ENCODE data around the gene RNU6-9. TPM values are rescaled to one million over a fixed set of nuclear protein-coding genes. Genes with fewer than 3 reads are reported as not detected.

Gene RNU6-9
- total RNA-seq, 2 experiments from 2014 or later: not detected

- H3K4me1 Mint-ChIP-seq (ENCODE audit: low read depth): peaks cover 2% of the 10 kb centered on the region
- intact Hi-C loops (cut with DNase I, micrococcal nuclease): no loop called here
- CTCF ChIA-PET: no interaction called here
Observed at GRCh38 chr19:883661-884211, 9.5 kb upstream of the RNU6-9 start.

DNA sequence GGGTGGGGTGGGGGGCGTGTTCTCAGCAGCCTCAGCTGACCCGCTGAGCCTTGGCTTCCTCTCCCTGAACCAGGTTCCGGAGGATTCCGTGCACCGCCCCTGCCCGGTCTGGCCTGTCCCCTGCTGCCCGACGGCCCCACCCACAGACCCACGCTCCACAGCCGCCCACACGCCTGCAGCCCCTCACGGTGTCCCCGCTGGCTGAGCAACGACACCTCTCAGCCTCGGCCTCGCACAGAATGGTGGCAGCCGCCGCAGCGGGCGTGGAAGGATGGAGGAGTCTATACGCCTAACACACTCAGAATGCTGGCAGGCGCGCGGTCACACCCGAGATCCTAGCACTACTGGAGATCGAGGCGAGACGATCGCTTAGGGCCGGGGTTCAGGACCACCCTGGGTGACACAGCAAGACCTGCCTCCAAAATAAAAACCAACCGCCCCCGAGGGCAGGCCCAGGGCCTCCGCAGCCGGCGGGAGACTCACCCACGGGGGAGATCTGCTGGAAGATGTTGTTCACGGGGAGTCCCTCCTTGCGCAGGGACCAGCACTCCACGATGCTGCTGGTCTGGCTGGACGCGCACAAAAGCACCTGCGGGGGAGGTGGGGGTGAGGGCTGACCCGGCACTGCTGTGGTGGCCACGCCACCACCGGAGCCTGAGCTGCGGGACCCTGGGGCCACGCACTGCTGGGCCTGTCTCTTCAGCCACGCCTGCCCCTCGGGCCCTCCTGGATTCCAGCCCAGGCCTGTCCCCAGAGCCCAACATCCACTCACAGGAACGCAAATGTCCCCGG is 8.7 kb upstream of the RNU6-9 start:
- intact Hi-C loops (cut with DNase I, micrococcal nuclease): no loop called here
- TF ChIP-seq, protein P1, sequence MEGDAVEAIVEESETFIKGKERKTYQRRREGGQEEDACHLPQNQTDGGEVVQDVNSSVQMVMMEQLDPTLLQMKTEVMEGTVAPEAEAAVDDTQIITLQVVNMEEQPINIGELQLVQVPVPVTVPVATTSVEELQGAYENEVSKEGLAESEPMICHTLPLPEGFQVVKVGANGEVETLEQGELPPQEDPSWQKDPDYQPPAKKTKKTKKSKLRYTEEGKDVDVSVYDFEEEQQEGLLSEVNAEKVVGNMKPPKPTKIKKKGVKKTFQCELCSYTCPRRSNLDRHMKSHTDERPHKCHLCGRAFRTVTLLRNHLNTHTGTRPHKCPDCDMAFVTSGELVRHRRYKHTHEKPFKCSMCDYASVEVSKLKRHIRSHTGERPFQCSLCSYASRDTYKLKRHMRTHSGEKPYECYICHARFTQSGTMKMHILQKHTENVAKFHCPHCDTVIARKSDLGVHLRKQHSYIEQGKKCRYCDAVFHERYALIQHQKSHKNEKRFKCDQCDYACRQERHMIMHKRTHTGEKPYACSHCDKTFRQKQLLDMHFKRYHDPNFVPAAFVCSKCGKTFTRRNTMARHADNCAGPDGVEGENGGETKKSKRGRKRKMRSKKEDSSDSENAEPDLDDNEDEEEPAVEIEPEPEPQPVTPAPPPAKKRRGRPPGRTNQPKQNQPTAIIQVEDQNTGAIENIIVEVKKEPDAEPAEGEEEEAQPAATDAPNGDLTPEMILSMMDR (IDR thresholded peaks at IDR 0.05): no peak
- H3K36me3 Mint-ChIP-seq (ENCODE audit: low read depth): peaks cover 55% of the 10 kb centered on the region
- H3K27ac Mint-ChIP-seq: no peak overlapping the region
- no peak for DNase-seq
- H3K36me3 ChIP-seq (ENCODE audit: insufficient read depth, low read length): peaks cover 67% of the 10 kb centered on the region
- H3K27me3 Mint-ChIP-seq: no peaks in the 10 kb centered on the region
- no peak for ATAC-seq (ENCODE audit: poor library complexity)
- H3K27ac ChIP-seq (ENCODE audit: low read depth in 1 of 2, low read length in 2 of 2): no peak overlapping the region
- H3K9me3 ChIP-seq (ENCODE audit: control insufficient read depth in 1 of 2, insufficient read depth in 1 of 2, low read length in 2 of 2): no peaks in the 10 kb centered on the region
- H3K4me3 Mint-ChIP-seq: no peak overlapping the region
- ChIA-PET CTCF (no interaction called here), POLR2A (no interaction called here)
- peaks cover 4% of the 10 kb centered on the region for H3K4me1 ChIP-seq (ENCODE audit: insufficient read depth, low read length)
- H3K27me3 ChIP-seq (ENCODE audit: control insufficient read depth in 1 of 2, insufficient read depth in 2 of 2, low read length in 2 of 2): no peaks in the 10 kb centered on the region
- H3K9me3 Mint-ChIP-seq: no peaks in the 10 kb centered on the region
- peaks cover 7% of the 10 kb centered on the region for H3K4me1 Mint-ChIP-seq (ENCODE audit: low read depth)
- H3K4me3 ChIP-seq (ENCODE audit: low read length): no peak overlapping the region

More at GRCh38 chr19:883661-884211, 9.5 kb upstream of the RNU6-9 start:
- Mint-ChIP-seq H3K9me3 (no peaks in the 10 kb centered on the region), H3K36me3 (ENCODE audit: low read depth) (peaks cover 47% of the 10 kb centered on the region), H3K4me3 (no peak overlapping the region), H3K27ac (no peak overlapping the region), H3K27me3 (no peaks in the 10 kb centered on the region)
- POLR2A ChIA-PET: no interaction called here
- H3K27ac ChIP-seq (ENCODE audit: low read depth in 1 of 2, low read length in 2 of 2): no peak overlapping the region
- ATAC-seq (ENCODE audit: poor library complexity): no peak
- H3K4me1 ChIP-seq (ENCODE audit: insufficient read depth, low read length): peaks cover 1% of the 10 kb centered on the region
- no peak overlapping the region for H3K4me3 ChIP-seq (ENCODE audit: low read length)
- H3K9me3 ChIP-seq (ENCODE audit: control insufficient read depth in 1 of 2, insufficient read depth in 1 of 2, low read length in 2 of 2): no peaks in the 10 kb centered on the region
- H3K36me3 ChIP-seq (ENCODE audit: insufficient read depth, low read length): peaks cover 61% of the 10 kb centered on the region
- TF ChIP-seq, protein P1 (IDR thresholded peaks at IDR 0.05): no peak
- H3K27me3 ChIP-seq (ENCODE audit: control insufficient read depth in 1 of 2, insufficient read depth in 2 of 2, low read length in 2 of 2): no peaks in the 10 kb centered on the region
- DNase-seq: no peak

- Histone ChIP-seq H3K9me3 (ENCODE audit: control insufficient read depth in 1 of 2, insufficient read depth in 1 of 2, low read length in 2 of 2) (no peaks in the 10 kb centered on the region), H3K4me3 (ENCODE audit: low read length) (no peak overlapping the region), H3K4me1 (ENCODE audit: insufficient read depth, low read length) (peaks cover 4% of the 10 kb centered on the region), H3K27ac (ENCODE audit: low read depth in 1 of 2, low read length in 2 of 2) (no peak overlapping the region), H3K36me3 (ENCODE audit: insufficient read depth, low read length) (peaks cover 74% of the 10 kb centered on the region), H3K27me3 (ENCODE audit: control insufficient read depth in 1 of 2, insufficient read depth in 2 of 2, low read length in 2 of 2) (no peaks in the 10 kb centered on the region)
- H3K4me3 Mint-ChIP-seq: no peak overlapping the region
- no peak overlapping the region for H3K27ac Mint-ChIP-seq
- intact Hi-C loops (cut with DNase I, micrococcal nuclease): no loop called here
- ATAC-seq (ENCODE audit: poor library complexity) (no peak), DNase-seq (no peak)
- no peaks in the 10 kb centered on the region for H3K9me3 Mint-ChIP-seq
- CTCF ChIA-PET: interaction anchor here (0.9 kb wide), 1 partner anchor 22 kb away, joined by 3 read pairs; no protein-coding TSS in a partner anchor
- H3K27me3 Mint-ChIP-seq: no peaks in the 10 kb centered on the region
- POLR2A ChIA-PET: no interaction called here
- TF ChIP-seq, protein P1 (IDR thresholded peaks at IDR 0.05): no peak
- peaks cover 61% of the 10 kb centered on the region for H3K36me3 Mint-ChIP-seq (ENCODE audit: low read depth)
- peaks cover 7% of the 10 kb centered on the region for H3K4me1 Mint-ChIP-seq (ENCODE audit: low read depth)
Observed at GRCh38 chr19:885536-886224, 7.6 kb upstream of the RNU6-9 start.
